SU-DHL-6 (cell line): ENCODE results near the gene ARMC8.

Experiments
- H2AFZ ChIP-seq: fragments of 200-600 bp; sonication (generic); 2 replicates; pipeline ENCODE4 v1.6.1; 2014; ENCODE audit warnings: low read depth, mild to moderate bottlenecking, moderate library complexity, mixed read lengths, antibody characterized with exemption, low read length; ENCODE audit not compliant: severe bottlenecking
- H3F3A ChIP-seq: fragments of 200-600 bp; shearing (Covaris generic); 2 replicates; pipeline ENCODE4 v1.6.0; 2016; ENCODE audit warnings: antibody characterized with exemption, mild to moderate bottlenecking; ENCODE audit not compliant: insufficient read depth
- H3K27ac ChIP-seq: fragments of 200-600 bp; sonication (generic); 2 replicates; pipeline ENCODE4 v1.5.1; 2016; ENCODE audit warnings: low read depth, mild to moderate bottlenecking, low read length, moderate library complexity, mixed read lengths
- H3K27me3 ChIP-seq: fragments of 200-600 bp; sonication (generic), shearing (Covaris generic); 2 replicates; pipeline ENCODE4 v1.6.0; 2014; ENCODE audit warnings: mild to moderate bottlenecking, low read length
- H3K36me3 ChIP-seq: fragments of 200-600 bp; sonication (generic); 2 replicates; pipeline ENCODE4 v1.6.1; 2014; ENCODE audit warnings: mild to moderate bottlenecking, low read length, mixed read lengths
- H3K4me2 ChIP-seq: fragments of 300-600, 200-600 bp; shearing (Covaris generic), sonication (generic); 2 replicates; pipeline ENCODE4 v1.6.0; 2014; ENCODE audit warnings: low read length, low read depth, mild to moderate bottlenecking; ENCODE audit not compliant: poor library complexity, severe bottlenecking
- H3K4me3 ChIP-seq: fragments of 200-600 bp; sonication (generic); 2 replicates; pipeline ENCODE4 v1.5.1; 2014; ENCODE audit warnings: antibody characterized with exemption, low read length, mild to moderate bottlenecking, mixed read lengths; ENCODE audit not compliant: insufficient read depth, poor library complexity, severe bottlenecking
- H3K79me2 ChIP-seq: fragments of 200-600 bp; sonication (generic); 2 replicates; pipeline ENCODE4 v1.6.1; 2014; ENCODE audit warnings: mild to moderate bottlenecking, low read length, moderate library complexity; ENCODE audit not compliant: insufficient read depth
- H3K9ac ChIP-seq: fragments of 200-600 bp; sonication (generic); 2 replicates; pipeline ENCODE4 v1.7.0; 2014; ENCODE audit warnings: mild to moderate bottlenecking, low read length
- H3K9me2 ChIP-seq: fragments of 200-600 bp; sonication (generic); replicated peaks from 2 replicates; pipeline ENCODE4 v1.6.1; 2014; ENCODE audit warnings: low read length; ENCODE audit not compliant: insufficient read depth
- H3K9me3 ChIP-seq: fragments of 200-600 bp; sonication (generic); 2 replicates; pipeline ENCODE4 v1.6.1; 2014; ENCODE audit warnings: low read length, mixed read lengths; ENCODE audit not compliant: insufficient read depth
- H4K20me1 ChIP-seq: fragments of 200-600 bp; sonication (generic); 2 replicates; pipeline ENCODE4 v1.6.1; 2014; ENCODE audit warnings: low read depth, mild to moderate bottlenecking, antibody characterized with exemption, low read length, moderate library complexity, mixed read lengths
- EZH2phosphoT487 ChIP-seq: fragments of 200-600 bp; sonication (generic), shearing (Covaris generic); conservative IDR thresholded peaks from 2 replicates; pipeline ENCODE4 v1.6.1; 2018; ENCODE audit warnings: mild to moderate bottlenecking, antibody characterized with exemption, low read length, moderate library complexity, mixed read lengths
- TF ChIP-seq, protein P1 (sequence below): fragments of 200-600 bp; sonication (generic); IDR thresholded peaks from one replicate; pipeline ENCODE4 v1.5.1; 2017; ENCODE audit warnings: antibody characterized with exemption, mild to moderate bottlenecking, low read length, moderate library complexity; ENCODE audit not compliant: insufficient read depth, poor library complexity, severe bottlenecking

ARMC8 gene

DNA sequence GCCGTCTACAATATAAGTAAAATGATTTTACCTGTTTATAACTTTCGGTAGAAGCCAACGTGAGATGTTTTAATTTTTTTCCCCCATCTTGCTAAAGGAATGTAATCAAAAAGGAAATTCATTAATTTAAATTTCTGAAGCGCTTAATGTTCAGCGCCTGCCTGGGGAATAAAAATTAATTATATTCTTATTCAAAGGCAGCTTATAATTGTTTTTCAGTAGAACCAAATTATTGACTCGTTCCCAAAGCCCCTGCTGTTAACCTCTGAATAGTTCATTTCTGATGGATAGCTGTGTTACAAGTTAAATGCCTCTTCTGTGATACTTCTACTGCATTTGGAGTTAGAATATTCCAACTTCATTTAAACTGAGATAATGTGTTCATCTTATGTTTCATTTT lies 51.6 kb downstream of the ARMC8 start:
- peaks cover 52% of the 10 kb centered on the region for H3K36me3 ChIP-seq
- H3K4me2 ChIP-seq, result no peak overlapping the region

DNA sequence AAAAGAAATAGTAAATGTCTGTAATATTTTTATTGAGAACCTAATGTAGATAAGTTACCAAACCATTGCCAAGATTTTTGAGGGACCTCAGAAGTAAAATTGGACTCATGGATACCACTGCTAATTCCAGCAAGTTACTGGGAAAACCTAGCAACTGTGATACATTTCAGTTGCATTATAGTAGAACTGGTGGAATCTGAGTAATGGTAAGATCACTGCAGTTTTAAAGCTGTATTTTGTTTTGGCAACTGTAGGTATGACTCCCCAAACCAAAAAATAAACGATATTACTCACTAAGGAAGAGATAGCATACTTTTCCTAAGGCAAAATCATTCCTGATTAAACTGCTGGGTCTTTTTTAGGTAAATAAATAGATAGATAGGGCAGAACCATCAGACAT lies 54.0 kb downstream of the ARMC8 start:
- no peaks in the 10 kb centered on the region for H3K27me3 ChIP-seq
- peaks cover 51% of the 10 kb centered on the region for H3K36me3 ChIP-seq
- no peak overlapping the region for H3K4me3 ChIP-seq
- no peak for TF ChIP-seq EZH2phosphoT487
- TF ChIP-seq, protein P1, sequence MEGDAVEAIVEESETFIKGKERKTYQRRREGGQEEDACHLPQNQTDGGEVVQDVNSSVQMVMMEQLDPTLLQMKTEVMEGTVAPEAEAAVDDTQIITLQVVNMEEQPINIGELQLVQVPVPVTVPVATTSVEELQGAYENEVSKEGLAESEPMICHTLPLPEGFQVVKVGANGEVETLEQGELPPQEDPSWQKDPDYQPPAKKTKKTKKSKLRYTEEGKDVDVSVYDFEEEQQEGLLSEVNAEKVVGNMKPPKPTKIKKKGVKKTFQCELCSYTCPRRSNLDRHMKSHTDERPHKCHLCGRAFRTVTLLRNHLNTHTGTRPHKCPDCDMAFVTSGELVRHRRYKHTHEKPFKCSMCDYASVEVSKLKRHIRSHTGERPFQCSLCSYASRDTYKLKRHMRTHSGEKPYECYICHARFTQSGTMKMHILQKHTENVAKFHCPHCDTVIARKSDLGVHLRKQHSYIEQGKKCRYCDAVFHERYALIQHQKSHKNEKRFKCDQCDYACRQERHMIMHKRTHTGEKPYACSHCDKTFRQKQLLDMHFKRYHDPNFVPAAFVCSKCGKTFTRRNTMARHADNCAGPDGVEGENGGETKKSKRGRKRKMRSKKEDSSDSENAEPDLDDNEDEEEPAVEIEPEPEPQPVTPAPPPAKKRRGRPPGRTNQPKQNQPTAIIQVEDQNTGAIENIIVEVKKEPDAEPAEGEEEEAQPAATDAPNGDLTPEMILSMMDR, result no peak
- no peak overlapping the region for H3K27ac ChIP-seq
- H3K79me2 ChIP-seq, result no peaks in the 10 kb centered on the region
- H3K9me2 ChIP-seq, result no peaks in the 10 kb centered on the region
- H3K4me2 ChIP-seq, result no peak overlapping the region
- H3K9ac ChIP-seq, result no peak overlapping the region
- H4K20me1 ChIP-seq, result no peaks in the 10 kb centered on the region
- no peaks in the 10 kb centered on the region for H3F3A ChIP-seq
- no peak overlapping the region for H2AFZ ChIP-seq
- H3K9me3 ChIP-seq, result no peaks in the 10 kb centered on the region

More for the DNA sequence above, 51.6 kb downstream of the ARMC8 start:
- no peaks in the 10 kb centered on the region for H3K27me3 ChIP-seq
- H3K4me3 ChIP-seq, result no peak overlapping the region
- no peaks in the 10 kb centered on the region for H3K9me2 ChIP-seq
- H3K9ac ChIP-seq, result no peak overlapping the region
- no peaks in the 10 kb centered on the region for H3F3A ChIP-seq
- H3K79me2 ChIP-seq, result no peaks in the 10 kb centered on the region
- TF ChIP-seq, protein P1, result no peak
- no peak for TF ChIP-seq EZH2phosphoT487
- H4K20me1 ChIP-seq, result no peaks in the 10 kb centered on the region
- no peak overlapping the region for H3K27ac ChIP-seq
- no peak overlapping the region for H2AFZ ChIP-seq
- H3K9me3 ChIP-seq, result no peaks in the 10 kb centered on the region

DNA sequence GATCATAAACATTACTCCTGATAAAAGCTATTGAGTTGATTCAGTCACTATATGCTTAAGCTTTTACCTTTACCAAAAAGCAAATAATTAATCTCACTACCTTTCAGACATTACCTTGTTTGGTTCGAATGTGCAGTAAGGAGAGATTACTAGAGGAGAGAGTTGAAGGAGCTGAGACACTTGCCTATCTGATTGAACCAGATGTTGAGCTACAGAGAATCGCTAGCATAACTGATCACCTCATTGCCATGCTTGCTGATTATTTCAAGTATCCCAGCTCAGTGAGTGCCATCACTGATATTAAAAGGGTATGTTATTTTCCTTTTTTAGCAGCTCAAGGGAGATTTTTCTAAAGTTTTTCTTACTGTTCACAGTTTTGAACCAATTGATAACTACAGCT lies 54.6 kb downstream of the ARMC8 start:
- Histone ChIP-seq H3K9me2 (no peaks in the 10 kb centered on the region), H3K9me3 (no peaks in the 10 kb centered on the region), H2AFZ (no peak overlapping the region), H3K9ac (no peak overlapping the region), H3K27me3 (no peaks in the 10 kb centered on the region), H3K79me2 (no peaks in the 10 kb centered on the region), H3K36me3 (peaks cover 45% of the 10 kb centered on the region), H3F3A (no peaks in the 10 kb centered on the region), H3K27ac (no peak overlapping the region), H3K4me3 (no peak overlapping the region), H4K20me1 (no peaks in the 10 kb centered on the region), H3K4me2 (no peak overlapping the region)
- TF ChIP-seq EZH2phosphoT487, result no peak
- TF ChIP-seq, protein P1, result no peak

DNA sequence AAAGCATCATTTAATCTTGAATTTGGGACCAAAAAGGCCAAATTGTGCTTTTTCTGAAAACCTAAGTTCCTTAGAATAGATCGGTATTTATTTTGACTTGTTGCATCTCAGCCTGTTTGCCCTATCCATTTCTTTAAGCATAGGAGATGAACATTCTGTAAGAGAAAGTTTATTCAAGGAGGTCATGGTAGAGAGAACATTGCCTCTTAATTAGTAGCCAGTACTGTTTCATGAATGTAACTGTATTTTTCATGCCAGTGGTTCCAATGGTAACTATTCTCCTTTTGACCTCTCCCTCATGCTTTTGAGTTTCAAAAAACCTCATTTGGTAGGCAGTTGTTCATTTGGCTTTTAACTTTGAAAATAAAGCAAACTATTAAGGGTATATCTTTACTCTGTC lies 55.4 kb downstream of the ARMC8 start:
- H2AFZ ChIP-seq, result no peak overlapping the region
- no peaks in the 10 kb centered on the region for H3K27me3 ChIP-seq
- peaks cover 42% of the 10 kb centered on the region for H3K36me3 ChIP-seq
- TF ChIP-seq EZH2phosphoT487, result no peak
- TF ChIP-seq, protein P1, result no peak
- no peak overlapping the region for H3K4me3 ChIP-seq
- no peaks in the 10 kb centered on the region for H4K20me1 ChIP-seq
- H3K9me2 ChIP-seq, result no peaks in the 10 kb centered on the region
- H3K4me2 ChIP-seq, result no peak overlapping the region
- no peaks in the 10 kb centered on the region for H3K9me3 ChIP-seq
- no peaks in the 10 kb centered on the region for H3F3A ChIP-seq
- no peak overlapping the region for H3K27ac ChIP-seq
- H3K79me2 ChIP-seq, result no peaks in the 10 kb centered on the region
- H3K9ac ChIP-seq, result no peak overlapping the region
